ENCODE data around the gene DNAJC21. TPM values are rescaled to one million over a fixed set of nuclear protein-coding genes. Genes with fewer than 3 reads are reported as not detected.

DNAJC21 gene
- total RNA-seq, 1 donor from 2014 or later: 27.2 TPM

- TF ChIP-seq CTCF (conservative IDR thresholded peaks at IDR 0.05; ENCODE audit: low read depth, low read length): peak; percentile 61
- no peak for DNase-seq (ENCODE audit: low read depth)
- no peak overlapping the region for H3K4me3 ChIP-seq (ENCODE audit: low read depth, low read length)
Measured at GRCh38 chr5:34905564-34905963, 23.8 kb upstream of the DNAJC21 start.

- no peak for DNase-seq (ENCODE audit: low read depth)
- no peak for TF ChIP-seq CTCF (conservative IDR thresholded peaks at IDR 0.05; ENCODE audit: low read depth, low read length)
- no peak overlapping the region for H3K4me3 ChIP-seq (ENCODE audit: low read depth, low read length)
Measured at GRCh38 chr5:34913072-34913471, 16.3 kb upstream of the DNAJC21 start.

- peak overlapping the region; percentile 99 for H3K4me3 ChIP-seq (ENCODE audit: low read depth, low read length)
- TF ChIP-seq CTCF (conservative IDR thresholded peaks at IDR 0.05; ENCODE audit: low read depth, low read length): no peak
- DNase-seq (ENCODE audit: low read depth): no peak
Measured at GRCh38 chr5:34914671-34915138, 14.7 kb upstream of the DNAJC21 start.

GRCh38 chr5:34915139-34915855 lies 14.1 kb upstream of the DNAJC21 start, which contains the start of the genes BRIX1 and RAD1:
Gene BRIX1 (plus strand): TSS chr5:34915711. CDS start chr5:34915739, 28 bp downstream.
Gene RAD1 (minus strand): TSS chr5:34915504. CDS start chr5:34914892, 612 bp downstream.
- TF ChIP-seq CTCF (conservative IDR thresholded peaks at IDR 0.05; ENCODE audit: low read depth, low read length): peak; percentile 25
- DNase-seq (ENCODE audit: low read depth): peak; percentile 61
- peak within 1 kb of the TSS; percentile 99 for H3K4me3 ChIP-seq (ENCODE audit: low read depth, low read length)

GRCh38 chr5:34915856-34916192 lies 13.5 kb upstream of the DNAJC21 start:
- peak overlapping the region; percentile 99 for H3K4me3 ChIP-seq (ENCODE audit: low read depth, low read length)
- DNase-seq (ENCODE audit: low read depth): no peak
- TF ChIP-seq CTCF (conservative IDR thresholded peaks at IDR 0.05; ENCODE audit: low read depth, low read length): no peak

- TF ChIP-seq CTCF (conservative IDR thresholded peaks at IDR 0.05; ENCODE audit: low read depth, low read length): no peak
- DNase-seq (ENCODE audit: low read depth): no peak
- peak overlapping the region; percentile 99 for H3K4me3 ChIP-seq (ENCODE audit: low read depth, low read length)
Measured at GRCh38 chr5:34916518-34916917, 12.8 kb upstream of the DNAJC21 start.

GRCh38 chr5:34918025-34918424 lies 11.3 kb upstream of the DNAJC21 start:
- no peak overlapping the region for H3K4me3 ChIP-seq (ENCODE audit: low read depth, low read length)
- no peak for DNase-seq (ENCODE audit: low read depth)
- TF ChIP-seq CTCF (conservative IDR thresholded peaks at IDR 0.05; ENCODE audit: low read depth, low read length): no peak
